ENCODE data around the gene PPIG.
"Not testable (repeated sequence)": the region's sequence is repeated elsewhere in the genome, so short reads cannot be mapped to it uniquely, and the experiment has no call there.

Gene PPIG

DNA sequence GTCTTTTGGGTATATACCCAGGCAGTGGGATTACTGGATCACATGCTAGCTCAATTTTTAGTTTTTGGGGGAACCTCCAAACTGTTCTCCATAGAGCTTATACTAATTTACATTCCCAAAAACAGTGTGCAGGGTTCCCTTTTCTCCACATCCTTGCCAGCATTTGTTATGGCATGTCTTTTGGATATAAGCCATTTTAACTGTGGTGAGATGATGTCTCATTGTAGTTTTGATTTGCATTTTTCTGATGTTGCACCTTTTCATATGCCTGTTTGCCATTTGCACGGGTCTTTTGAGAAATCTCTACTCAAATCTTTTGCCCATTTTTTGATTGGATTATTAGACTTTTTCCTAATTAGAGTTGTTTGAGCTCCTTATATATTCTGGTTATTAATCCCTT is 18.5 kb upstream of the PPIG start:
- Histone ChIP-seq H3K9ac (ENCODE audit: low read length) (no peak overlapping the region), H3K79me1 (ENCODE audit: low read length) (no peaks in the 10 kb centered on the region), H2BK120ac (ENCODE audit: insufficient read depth, low read length, poor library complexity) (no peak overlapping the region), H2AFZ (ENCODE audit: insufficient read depth, low read length, poor library complexity) (no peak overlapping the region), H3K9me3 (ENCODE audit: insufficient read depth, low read depth, low read length) (no peaks in the 10 kb centered on the region), H3K27ac (ENCODE audit: low read depth, low read length) (no peak overlapping the region), H3K23ac (ENCODE audit: low read length) (no peak overlapping the region), H3K18ac (ENCODE audit: low read length) (no peak overlapping the region), H3K4me1 (ENCODE audit: control insufficient read depth in 1 of 2, insufficient read depth in 2 of 2, low read length in 2 of 2) (no peaks in the 10 kb centered on the region), H3K4me2 (ENCODE audit: low read length) (no peak overlapping the region), H3K79me2 (ENCODE audit: control insufficient read depth, insufficient read depth, low read length, poor library complexity) (no peaks in the 10 kb centered on the region), H3K4ac (ENCODE audit: low read depth, low read length) (no peak overlapping the region), H3K36me3 (ENCODE audit: control insufficient read depth in 1 of 2, insufficient read depth in 2 of 2, low read length in 2 of 2) (no peaks in the 10 kb centered on the region), H2AK5ac (ENCODE audit: low read length) (no peak overlapping the region), H2BK12ac (ENCODE audit: low read length) (no peak overlapping the region), H4K12ac (ENCODE audit: low read depth, low read length) (no peak overlapping the region), H3K4me3 (ENCODE audit: low read depth, low read length) (no peak overlapping the region), H3K27me3 (ENCODE audit: insufficient read depth, low read length) (no peaks in the 10 kb centered on the region), H2BK5ac (ENCODE audit: low read depth, low read length, poor library complexity) (no peak overlapping the region), H4K8ac (ENCODE audit: low read depth, low read length) (no peak overlapping the region), H4K91ac (ENCODE audit: low read depth, low read length) (no peak overlapping the region), H3K14ac (ENCODE audit: low read length) (no peak overlapping the region)
- DNase-seq, result no peak
- WGBS (ENCODE audit: extremely low coverage, insufficient coverage, insufficient read length), result no CpG with 5 or more reads among the region's 1 CpG

DNA sequence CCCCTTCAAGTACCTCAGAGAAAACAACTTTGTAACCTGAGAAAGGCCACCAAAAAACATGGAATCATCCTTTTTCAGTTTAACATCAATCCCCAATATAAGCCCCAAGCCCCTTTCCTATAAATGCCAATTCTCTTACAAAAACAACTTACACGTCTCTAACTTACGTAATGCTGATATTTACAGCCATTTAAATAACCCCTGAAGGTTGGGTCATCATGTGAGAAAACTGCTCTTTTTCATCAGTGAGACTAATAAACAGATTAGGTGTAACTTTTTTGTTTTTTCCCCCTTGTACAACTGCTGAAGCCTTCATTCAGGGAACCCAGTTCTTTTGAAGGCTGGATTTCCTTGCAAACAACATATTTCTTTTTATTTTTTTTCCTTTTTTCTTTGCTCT is 14.2 kb upstream of the PPIG start:
- H3K9ac ChIP-seq (ENCODE audit: low read length), result no peak overlapping the region
- no peak overlapping the region for H3K4me2 ChIP-seq (ENCODE audit: low read length)
- no peaks in the 10 kb centered on the region for H3K27me3 ChIP-seq (ENCODE audit: insufficient read depth, low read length)
- 100% methylated on average over 2 of the region's 2 CpGs for WGBS (ENCODE audit: extremely low coverage, insufficient coverage, insufficient read length)
- no peak overlapping the region for H4K8ac ChIP-seq (ENCODE audit: low read depth, low read length)
- no peak overlapping the region for H3K27ac ChIP-seq (ENCODE audit: low read depth, low read length)
- H3K4me1 ChIP-seq (ENCODE audit: control insufficient read depth in 1 of 2, insufficient read depth in 2 of 2, low read length in 2 of 2), result no peaks in the 10 kb centered on the region
- H2BK12ac ChIP-seq (ENCODE audit: low read length), result no peak overlapping the region
- no peak overlapping the region for H4K12ac ChIP-seq (ENCODE audit: low read depth, low read length)
- no peak overlapping the region for H2AFZ ChIP-seq (ENCODE audit: insufficient read depth, low read length, poor library complexity)
- H2AK5ac ChIP-seq (ENCODE audit: low read length), result no peak overlapping the region
- H3K79me1 ChIP-seq (ENCODE audit: low read length), result peaks cover 4% of the 10 kb centered on the region
- no peak for DNase-seq
- no peak overlapping the region for H3K18ac ChIP-seq (ENCODE audit: low read length)
- no peak overlapping the region for H3K4ac ChIP-seq (ENCODE audit: low read depth, low read length)
- H3K36me3 ChIP-seq (ENCODE audit: control insufficient read depth in 1 of 2, insufficient read depth in 2 of 2, low read length in 2 of 2), result peaks cover 0 to 1% of the 10 kb centered on the region in 2 experiments
- H3K9me3 ChIP-seq (ENCODE audit: insufficient read depth, low read depth, low read length), result no peaks in the 10 kb centered on the region
- H2BK120ac ChIP-seq (ENCODE audit: insufficient read depth, low read length, poor library complexity), result no peak overlapping the region
- H3K79me2 ChIP-seq (ENCODE audit: control insufficient read depth, insufficient read depth, low read length, poor library complexity), result no peaks in the 10 kb centered on the region
- H3K4me3 ChIP-seq (ENCODE audit: low read depth, low read length), result no peak overlapping the region
- no peak overlapping the region for H3K14ac ChIP-seq (ENCODE audit: low read length)
- no peak overlapping the region for H2BK5ac ChIP-seq (ENCODE audit: low read depth, low read length, poor library complexity)
- no peak overlapping the region for H3K23ac ChIP-seq (ENCODE audit: low read length)
- H4K91ac ChIP-seq (ENCODE audit: low read depth, low read length), result no peak overlapping the region

DNA sequence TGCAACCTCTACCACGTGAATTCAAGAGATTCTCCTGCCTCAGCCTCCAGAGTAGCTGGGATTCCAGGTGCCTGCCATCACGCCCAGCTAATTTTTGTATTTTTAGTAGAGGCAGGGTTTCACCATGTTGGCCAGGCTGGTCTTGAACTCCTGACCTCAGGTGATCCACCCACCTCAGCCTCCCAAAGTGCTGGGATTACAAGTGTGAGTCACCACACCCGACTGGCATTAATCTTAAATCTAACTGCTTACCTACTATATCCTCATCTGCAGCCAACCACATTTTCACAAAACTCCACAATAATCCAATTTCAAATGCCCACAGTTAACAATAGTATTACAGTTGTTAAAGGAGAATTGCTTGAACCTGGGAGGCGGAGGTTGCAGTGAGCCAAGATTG is 13.4 kb upstream of the PPIG start:
- H3K14ac ChIP-seq (ENCODE audit: low read length); H3K27ac ChIP-seq (ENCODE audit: low read depth, low read length); H2BK120ac ChIP-seq (ENCODE audit: insufficient read depth, low read length, poor library complexity); H2BK12ac ChIP-seq (ENCODE audit: low read length); H3K4me1 ChIP-seq (ENCODE audit: control insufficient read depth in 1 of 2, insufficient read depth in 2 of 2, low read length in 2 of 2); H3K18ac ChIP-seq (ENCODE audit: low read length); H4K12ac ChIP-seq (ENCODE audit: low read depth, low read length); H4K91ac ChIP-seq (ENCODE audit: low read depth, low read length); H3K36me3 ChIP-seq (ENCODE audit: control insufficient read depth in 1 of 2, insufficient read depth in 2 of 2, low read length in 2 of 2); H3K23ac ChIP-seq (ENCODE audit: low read length); H3K9ac ChIP-seq (ENCODE audit: low read length); H3K79me2 ChIP-seq (ENCODE audit: control insufficient read depth, insufficient read depth, low read length, poor library complexity); H3K4me3 ChIP-seq (ENCODE audit: low read depth, low read length); H3K4ac ChIP-seq (ENCODE audit: low read depth, low read length); H2AK5ac ChIP-seq (ENCODE audit: low read length); H3K79me1 ChIP-seq (ENCODE audit: low read length); H3K27me3 ChIP-seq (ENCODE audit: insufficient read depth, low read length); DNase-seq; H2BK5ac ChIP-seq (ENCODE audit: low read depth, low read length, poor library complexity); H3K9me3 ChIP-seq (ENCODE audit: insufficient read depth, low read depth, low read length); H4K8ac ChIP-seq (ENCODE audit: low read depth, low read length); H3K4me2 ChIP-seq (ENCODE audit: low read length); H2AFZ ChIP-seq (ENCODE audit: insufficient read depth, low read length, poor library complexity): not testable (repeated sequence)
- WGBS (ENCODE audit: extremely low coverage, insufficient coverage, insufficient read length), result no CpG with 5 or more reads among the region's 4 CpGs

DNA sequence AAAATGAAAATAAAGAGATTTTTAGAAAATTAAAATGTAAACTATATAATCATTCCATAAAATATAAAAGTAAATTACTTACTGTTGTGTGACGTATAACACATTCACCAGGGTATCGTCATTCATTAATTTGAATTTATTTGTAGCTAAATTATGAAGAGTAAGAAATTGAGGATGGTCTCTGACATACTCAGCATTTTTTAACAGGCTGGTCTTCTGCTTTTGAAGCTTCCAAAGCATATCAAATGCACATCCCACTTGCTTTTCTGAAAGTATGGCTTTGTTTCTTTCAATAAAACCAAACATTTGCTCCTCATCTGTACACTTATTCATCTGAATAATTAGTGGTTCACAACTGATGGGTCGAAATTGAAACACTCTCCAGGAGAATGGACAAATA is 12.6 kb upstream of the PPIG start:
- Histone ChIP-seq H3K4me1 (ENCODE audit: control insufficient read depth in 1 of 2, insufficient read depth in 2 of 2, low read length in 2 of 2) (no peaks in the 10 kb centered on the region), H3K27me3 (ENCODE audit: insufficient read depth, low read length) (no peaks in the 10 kb centered on the region), H3K18ac (ENCODE audit: low read length) (no peak overlapping the region), H2BK5ac (ENCODE audit: low read depth, low read length, poor library complexity) (no peak overlapping the region), H2AFZ (ENCODE audit: insufficient read depth, low read length, poor library complexity) (no peak overlapping the region), H3K79me2 (ENCODE audit: control insufficient read depth, insufficient read depth, low read length, poor library complexity) (no peaks in the 10 kb centered on the region), H3K23ac (ENCODE audit: low read length) (no peak overlapping the region), H4K8ac (ENCODE audit: low read depth, low read length) (no peak overlapping the region), H3K4me2 (ENCODE audit: low read length) (no peak overlapping the region), H3K9me3 (ENCODE audit: insufficient read depth, low read depth, low read length) (no peaks in the 10 kb centered on the region), H3K79me1 (ENCODE audit: low read length) (peaks cover 4% of the 10 kb centered on the region), H3K4me3 (ENCODE audit: low read depth, low read length) (no peak overlapping the region), H3K9ac (ENCODE audit: low read length) (no peak overlapping the region), H2BK120ac (ENCODE audit: insufficient read depth, low read length, poor library complexity) (no peak overlapping the region), H4K12ac (ENCODE audit: low read depth, low read length) (no peak overlapping the region), H3K14ac (ENCODE audit: low read length) (no peak overlapping the region), H2BK12ac (ENCODE audit: low read length) (no peak overlapping the region), H3K4ac (ENCODE audit: low read depth, low read length) (no peak overlapping the region), H3K36me3 (ENCODE audit: control insufficient read depth in 1 of 2, insufficient read depth in 2 of 2, low read length in 2 of 2) (peaks cover 0 to 1% of the 10 kb centered on the region in 2 experiments), H3K27ac (ENCODE audit: low read depth, low read length) (no peak overlapping the region), H2AK5ac (ENCODE audit: low read length) (no peak overlapping the region), H4K91ac (ENCODE audit: low read depth, low read length) (no peak overlapping the region)
- no peak for DNase-seq
- no CpG with 5 or more reads among the region's 3 CpGs for WGBS (ENCODE audit: extremely low coverage, insufficient coverage, insufficient read length)
